Ishikawa (cell line): Measurements from ENCODE around the gene SCNM1.

Experiments
- CEBPB ChIP-seq: IDR thresholded peaks from 2 replicates; pipeline ENCODE4 v1.6.1; 2012
- CREB1 ChIP-seq: IDR thresholded peaks from 2 replicates; pipeline ENCODE4 v1.6.1; 2012; ENCODE audit warnings: low read depth
- EGR1 ChIP-seq: IDR thresholded peaks from 2 replicates; pipeline ENCODE4 v1.6.1; 2012
- EP300 ChIP-seq: IDR thresholded peaks from 2 replicates; pipeline ENCODE4 v1.6.1; 2012; ENCODE audit warnings: borderline replicate concordance
- FOXM1 ChIP-seq: IDR thresholded peaks from 2 replicates; pipeline ENCODE4 v1.6.1; 2012; ENCODE audit warnings: low read depth, borderline replicate concordance
- NFIC ChIP-seq: IDR thresholded peaks from 2 replicates; pipeline ENCODE4 v1.6.1; 2012
- RAD21 ChIP-seq: IDR thresholded peaks from 2 replicates; pipeline ENCODE4 v1.6.1; 2012; ENCODE audit warnings: low read depth
- TAF1 ChIP-seq: IDR thresholded peaks from 2 replicates; pipeline ENCODE4 v1.6.1; 2012; ENCODE audit warnings: low read depth, mild to moderate bottlenecking
- TCF12 ChIP-seq: IDR thresholded peaks from 2 replicates; pipeline ENCODE4 v1.6.1; 2012; ENCODE audit warnings: low read depth
- TEAD4 ChIP-seq: IDR thresholded peaks from 2 replicates; pipeline ENCODE4 v1.6.1; 2012
- YY1 ChIP-seq: IDR thresholded peaks from 2 replicates; pipeline ENCODE4 v1.6.1; 2012; ENCODE audit warnings: low read depth
- ZBTB7A ChIP-seq: IDR thresholded peaks from 2 replicates; pipeline ENCODE4 v1.6.1; 2012; ENCODE audit warnings: low read depth
- TF ChIP-seq, protein P1 (sequence below): IDR thresholded peaks from 2 replicates; pipeline ENCODE4 v1.6.1; 2012; ENCODE audit warnings: low read depth, mild to moderate bottlenecking
- TF ChIP-seq, protein P2 (sequence below): IDR thresholded peaks from 2 replicates; pipeline ENCODE4 v1.6.1; 2012
- TF ChIP-seq, protein P3 (sequence below): IDR thresholded peaks from 2 replicates; pipeline ENCODE4 v1.6.1; 2012

The SCNM1 gene

DNA sequence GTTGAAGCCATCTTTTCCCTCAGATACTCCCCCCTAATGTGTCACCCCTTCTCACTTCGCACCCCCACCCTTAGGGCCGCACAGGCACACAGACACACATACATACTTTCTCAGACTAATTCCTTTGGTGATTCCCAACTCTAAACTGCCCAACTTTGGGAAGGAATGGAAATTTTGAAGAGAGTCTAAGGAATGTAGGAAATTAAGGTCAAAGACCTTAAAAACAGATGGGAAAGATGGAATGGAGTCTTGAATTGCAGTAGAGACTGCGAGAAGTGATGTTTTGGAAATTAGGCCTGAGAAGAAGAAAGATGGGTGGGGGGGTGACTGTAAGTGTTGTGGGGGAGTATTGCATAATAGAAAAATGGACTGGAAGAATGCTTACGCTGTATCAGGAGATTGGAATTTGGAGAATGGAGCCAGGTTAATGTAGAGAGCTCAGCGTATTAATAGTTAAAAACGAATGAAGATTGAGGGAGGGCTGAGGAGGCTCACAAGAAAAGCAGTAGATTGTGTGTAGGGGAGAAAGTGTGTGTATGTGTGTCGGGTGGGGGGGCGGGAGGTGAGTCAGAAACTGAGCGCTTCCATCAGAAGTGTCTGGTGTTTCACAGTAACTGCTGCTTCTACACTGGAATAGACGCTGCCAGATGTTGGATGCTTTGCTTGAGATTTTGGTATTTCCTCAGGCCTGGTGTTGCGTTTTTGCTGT, 34.1 kb downstream of the SCNM1 start:
- TF ChIP-seq TEAD4 (peak; percentile 8; the same call in 1 of the 2 replicates), YY1 (no peak), NFIC (no peak), CEBPB (peak; percentile 85)

DNA sequence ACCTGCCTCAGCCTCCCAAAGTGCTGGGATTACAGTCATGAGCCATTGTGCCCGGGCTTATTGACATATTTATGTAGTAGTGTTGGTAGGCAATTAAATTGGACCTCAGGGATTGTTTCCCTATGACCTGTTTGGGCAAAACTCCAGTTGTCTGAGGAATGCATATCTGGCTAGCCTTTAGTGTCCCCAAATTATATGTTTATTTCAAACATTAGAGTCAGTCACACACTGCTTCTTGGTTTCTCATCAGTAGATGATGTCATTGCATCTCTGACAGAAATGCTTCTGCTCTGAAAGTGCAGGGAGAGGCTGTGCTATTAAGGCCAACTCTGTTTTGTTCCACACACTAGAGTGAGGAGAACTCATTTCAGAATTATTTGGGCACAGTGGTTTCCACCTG, 44.9 kb downstream of the SCNM1 start:
- TF ChIP-seq NFIC (no peak), EP300 (no peak), EGR1 (no peak), RAD21 (no peak), FOXM1 (no peak), CEBPB (no peak), YY1 (no peak), CREB1 (no peak), TAF1 (no peak), TEAD4 (no peak), ZBTB7A (no peak)
- TF ChIP-seq, protein P1, sequence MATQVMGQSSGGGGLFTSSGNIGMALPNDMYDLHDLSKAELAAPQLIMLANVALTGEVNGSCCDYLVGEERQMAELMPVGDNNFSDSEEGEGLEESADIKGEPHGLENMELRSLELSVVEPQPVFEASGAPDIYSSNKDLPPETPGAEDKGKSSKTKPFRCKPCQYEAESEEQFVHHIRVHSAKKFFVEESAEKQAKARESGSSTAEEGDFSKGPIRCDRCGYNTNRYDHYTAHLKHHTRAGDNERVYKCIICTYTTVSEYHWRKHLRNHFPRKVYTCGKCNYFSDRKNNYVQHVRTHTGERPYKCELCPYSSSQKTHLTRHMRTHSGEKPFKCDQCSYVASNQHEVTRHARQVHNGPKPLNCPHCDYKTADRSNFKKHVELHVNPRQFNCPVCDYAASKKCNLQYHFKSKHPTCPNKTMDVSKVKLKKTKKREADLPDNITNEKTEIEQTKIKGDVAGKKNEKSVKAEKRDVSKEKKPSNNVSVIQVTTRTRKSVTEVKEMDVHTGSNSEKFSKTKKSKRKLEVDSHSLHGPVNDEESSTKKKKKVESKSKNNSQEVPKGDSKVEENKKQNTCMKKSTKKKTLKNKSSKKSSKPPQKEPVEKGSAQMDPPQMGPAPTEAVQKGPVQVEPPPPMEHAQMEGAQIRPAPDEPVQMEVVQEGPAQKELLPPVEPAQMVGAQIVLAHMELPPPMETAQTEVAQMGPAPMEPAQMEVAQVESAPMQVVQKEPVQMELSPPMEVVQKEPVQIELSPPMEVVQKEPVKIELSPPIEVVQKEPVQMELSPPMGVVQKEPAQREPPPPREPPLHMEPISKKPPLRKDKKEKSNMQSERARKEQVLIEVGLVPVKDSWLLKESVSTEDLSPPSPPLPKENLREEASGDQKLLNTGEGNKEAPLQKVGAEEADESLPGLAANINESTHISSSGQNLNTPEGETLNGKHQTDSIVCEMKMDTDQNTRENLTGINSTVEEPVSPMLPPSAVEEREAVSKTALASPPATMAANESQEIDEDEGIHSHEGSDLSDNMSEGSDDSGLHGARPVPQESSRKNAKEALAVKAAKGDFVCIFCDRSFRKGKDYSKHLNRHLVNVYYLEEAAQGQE: no peak
- TF ChIP-seq, protein P2, sequence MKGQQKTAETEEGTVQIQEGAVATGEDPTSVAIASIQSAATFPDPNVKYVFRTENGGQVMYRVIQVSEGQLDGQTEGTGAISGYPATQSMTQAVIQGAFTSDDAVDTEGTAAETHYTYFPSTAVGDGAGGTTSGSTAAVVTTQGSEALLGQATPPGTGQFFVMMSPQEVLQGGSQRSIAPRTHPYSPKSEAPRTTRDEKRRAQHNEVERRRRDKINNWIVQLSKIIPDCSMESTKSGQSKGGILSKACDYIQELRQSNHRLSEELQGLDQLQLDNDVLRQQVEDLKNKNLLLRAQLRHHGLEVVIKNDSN: no peak
- TF ChIP-seq, protein P3, sequence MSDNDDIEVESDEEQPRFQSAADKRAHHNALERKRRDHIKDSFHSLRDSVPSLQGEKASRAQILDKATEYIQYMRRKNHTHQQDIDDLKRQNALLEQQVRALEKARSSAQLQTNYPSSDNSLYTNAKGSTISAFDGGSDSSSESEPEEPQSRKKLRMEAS: no peak

DNA sequence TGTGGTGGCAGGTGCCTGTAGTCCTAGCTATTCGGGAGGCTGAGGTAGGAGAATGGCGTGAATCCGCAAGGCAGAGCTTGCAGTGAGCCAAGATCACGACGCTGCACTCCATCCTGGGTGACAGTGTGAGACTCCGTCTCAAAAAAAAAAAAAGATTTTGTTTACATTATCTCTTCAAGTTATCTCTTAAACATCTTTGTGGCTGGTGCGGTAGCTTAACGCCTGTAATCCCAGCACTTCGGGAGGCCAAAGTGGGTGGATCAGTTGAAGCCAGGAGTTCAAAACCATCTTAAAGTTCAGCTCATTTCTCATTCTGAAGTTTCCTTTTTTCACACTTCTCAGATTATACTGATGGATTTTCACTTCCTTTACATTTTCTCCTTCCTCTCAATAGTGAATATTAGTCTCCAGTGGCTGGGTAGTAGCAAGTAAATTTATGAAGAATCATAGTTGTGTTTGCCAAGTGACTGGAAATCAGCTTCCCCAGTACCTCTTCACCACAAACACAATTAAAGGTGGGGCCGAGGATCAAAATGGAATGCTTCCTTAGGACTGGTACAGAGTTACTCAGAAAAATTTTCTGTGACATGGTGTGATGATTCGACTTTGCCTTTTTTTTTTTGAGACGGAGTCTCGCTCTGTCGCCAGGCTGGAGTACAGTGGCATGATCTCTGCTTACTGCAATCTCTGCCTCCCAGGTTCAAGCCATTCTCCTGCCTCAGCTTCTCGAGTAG, 46.2 kb downstream of the SCNM1 start:
- no peak for TF ChIP-seq TEAD4
- TF ChIP-seq CREB1: no peak
- no peak for TF ChIP-seq ZBTB7A
- no peak for TF ChIP-seq TCF12

DNA sequence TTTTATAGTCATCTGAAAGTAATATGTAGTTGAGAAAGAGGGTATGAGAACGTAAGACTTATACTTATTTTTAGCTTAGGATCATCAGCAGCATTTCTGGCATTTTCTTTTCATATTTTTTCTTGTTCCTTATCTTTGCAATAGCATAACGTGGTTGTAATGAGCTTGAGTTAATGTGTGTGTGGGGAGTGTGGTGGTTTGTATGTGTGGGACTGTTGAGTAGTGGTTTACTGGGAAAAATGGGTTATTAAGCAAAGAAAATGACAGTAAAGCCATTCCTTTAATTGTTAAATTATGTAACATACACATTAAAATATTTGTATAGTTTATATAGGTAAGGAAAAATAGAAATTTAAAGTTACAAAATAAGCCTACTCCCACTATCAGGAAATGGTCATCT, 47.6 kb downstream of the SCNM1 start:
- TF ChIP-seq TEAD4 (no peak), RAD21 (no peak), NFIC (no peak), TAF1 (no peak), EGR1 (no peak), CEBPB (no peak), EP300 (no peak), TCF12 (no peak), FOXM1 (no peak), CREB1 (no peak), YY1 (no peak), ZBTB7A (no peak)
- TF ChIP-seq, protein P2: no peak
- TF ChIP-seq, protein P3: no peak
- TF ChIP-seq, protein P1: no peak
